Natural killer cell (primary cell): ENCODE data around the gene CFL1. TPM values are rescaled to one million over a fixed set of nuclear protein-coding genes. Genes with fewer than 3 reads are reported as not detected.

Source experiments
- ATAC-seq, 3 donors: fragments of 150-1000 bp in 2 of 3; fragments of 200-7000 bp in 1 of 3; cut with Tn5 transposase; 1 replicate in 1 of 3; 2 replicates in 2 of 3; pipeline ENCODE4 v1.10.0; 2021; ENCODE audit warnings: mild to moderate bottlenecking in 2 of 3, moderate library complexity in 2 of 3
- DNase-seq, 2 donors: peaks; one replicate each; pipeline versions ENCODE4 v3.0.0 to v3.0.0-alpha.2; 2013 to 2021; ENCODE audit warnings: mixed read lengths in 1 of 2
- H3K27ac ChIP-seq: one replicate; pipeline ENCODE4 v1.5.1; 2013; ENCODE audit warnings: mild to moderate bottlenecking, low read length
- H3K27me3 ChIP-seq: one replicate; pipeline ENCODE4 v1.6.1; 2013; ENCODE audit warnings: low read length; ENCODE audit not compliant: control insufficient read depth, insufficient read depth
- H3K36me3 ChIP-seq: one replicate; pipeline ENCODE4 v1.6.1; 2013; ENCODE audit warnings: low read length; ENCODE audit not compliant: control insufficient read depth, insufficient read depth
- H3K4me1 ChIP-seq: one replicate; pipeline ENCODE4 v1.6.1; 2013; ENCODE audit warnings: low read length; ENCODE audit not compliant: control insufficient read depth, insufficient read depth
- H3K4me3 ChIP-seq: one replicate; pipeline ENCODE4 v1.5.1; 2013; ENCODE audit warnings: low read length
- H3K9me3 ChIP-seq: one replicate; pipeline ENCODE4 v1.6.1; 2013; ENCODE audit warnings: low read length; ENCODE audit not compliant: control insufficient read depth, insufficient read depth
- H3K27ac Mint-ChIP-seq, 2 donors: one replicate each; pipeline ENCODE4 v1.8.0; 2022; ENCODE audit warnings: mild to moderate bottlenecking in 2 of 2, mixed read lengths in 2 of 2, moderate library complexity in 1 of 2
- H3K27me3 Mint-ChIP-seq, 2 donors: one replicate each; pipeline ENCODE4 v1.8.0; 2022; ENCODE audit warnings: low read depth in 2 of 2, mixed read lengths in 2 of 2
- H3K36me3 Mint-ChIP-seq: one replicate; pipeline ENCODE4 v1.8.0; 2022; ENCODE audit warnings: mixed read lengths
- H3K4me1 Mint-ChIP-seq, 2 donors: one replicate each; pipeline ENCODE4 v1.8.0; 2022; ENCODE audit warnings: mixed read lengths in 2 of 2
- H3K4me3 Mint-ChIP-seq: one replicate; pipeline ENCODE4 v1.8.0; 2022; ENCODE audit warnings: mild to moderate bottlenecking, moderate library complexity, mixed read lengths
- H3K9me3 Mint-ChIP-seq, 2 donors: one replicate each; pipeline ENCODE4 v1.8.0; 2022; ENCODE audit warnings: mixed read lengths in 2 of 2
- WGBS: methylation state at CpG from one replicate; pipeline ENCODE4 v1.1.7; 2013; ENCODE audit warnings: missing lambda C conversion rate; ENCODE audit not compliant: insufficient coverage; 5-methylcytosine and 5-hydroxymethylcytosine counted together
- intact Hi-C: fragments of 100-400 bp; cut with micrococcal nuclease; formaldehyde crosslinking; loops from one replicate; pipeline ENCODE4 v1.14.2; 2022
- total RNA-seq, 4 donors: library from RNA; stranded (reverse); fragments of 120-200 nt in 1 of 4; gene quantifications; one replicate each; pipeline versions ENCODE4 v1.2.3 to v1.2.4, GENCODE V29; 2013 to 2022
- TF ChIP-seq, protein P1 (sequence below): fragments of 200-600 bp; IDR thresholded peaks from one replicate; pipeline ENCODE4 v1.8.0; 2022; ENCODE audit warnings: antibody characterized with exemption

Gene CFL1
- total RNA-seq, 3 donors from 2014 or later (not counting 1 experiment from before 2014, with no cell fraction given), result 1,035 to 1,220 (median 1,095) TPM

DNA sequence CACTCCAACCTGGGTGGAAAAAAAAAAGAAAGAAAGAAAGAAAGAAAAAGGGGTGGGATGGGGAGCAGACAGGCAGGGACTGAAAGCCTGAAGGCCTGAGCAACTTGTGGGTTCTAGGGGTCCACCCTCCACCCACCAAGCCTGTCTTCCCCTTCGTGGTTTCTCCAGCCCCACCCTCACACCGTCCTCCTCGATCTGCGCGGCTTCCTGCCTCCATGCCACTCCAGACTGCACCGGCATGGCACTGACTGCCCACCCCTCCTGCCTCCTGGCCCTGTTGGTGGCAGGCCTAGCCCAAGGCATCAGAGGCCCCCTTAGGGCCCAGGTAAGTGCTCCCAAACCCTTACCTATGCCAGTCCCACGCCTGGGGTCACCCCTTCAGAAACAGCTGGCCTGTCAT lies 21.6 kb upstream of the CFL1 start, which contains the start of gene CTSW:
TSS of gene CTSW (plus strand) at position 221 of the 400 bp plus-strand sequence. CDS start at position 239, 18 bp downstream.
- H3K4me1 ChIP-seq, result peaks cover 74% of the 10 kb centered on the region
- no peaks in the 10 kb centered on the region for H3K9me3 ChIP-seq
- Mint-ChIP-seq H3K27me3 (no peaks in the 10 kb centered on the region), H3K4me1 (peaks cover 41 to 62% of the 10 kb centered on the region in 2 donors), H3K36me3 (no peaks in the 10 kb centered on the region), H3K4me3 (peak within 1 kb of the TSS; percentile 90), H3K9me3 (no peaks in the 10 kb centered on the region), H3K27ac (peak within 1 kb of the TSS; percentile 85 to 95)
- peaks cover 31% of the 10 kb centered on the region for H3K36me3 ChIP-seq
- DNase-seq, result peak; percentile 62 to 75
- intact Hi-C loops, result no loop called here
- WGBS, result 6% methylated on average over 7 of the region's 7 CpGs
- no peaks in the 10 kb centered on the region for H3K27me3 ChIP-seq
- TF ChIP-seq, protein P1, sequence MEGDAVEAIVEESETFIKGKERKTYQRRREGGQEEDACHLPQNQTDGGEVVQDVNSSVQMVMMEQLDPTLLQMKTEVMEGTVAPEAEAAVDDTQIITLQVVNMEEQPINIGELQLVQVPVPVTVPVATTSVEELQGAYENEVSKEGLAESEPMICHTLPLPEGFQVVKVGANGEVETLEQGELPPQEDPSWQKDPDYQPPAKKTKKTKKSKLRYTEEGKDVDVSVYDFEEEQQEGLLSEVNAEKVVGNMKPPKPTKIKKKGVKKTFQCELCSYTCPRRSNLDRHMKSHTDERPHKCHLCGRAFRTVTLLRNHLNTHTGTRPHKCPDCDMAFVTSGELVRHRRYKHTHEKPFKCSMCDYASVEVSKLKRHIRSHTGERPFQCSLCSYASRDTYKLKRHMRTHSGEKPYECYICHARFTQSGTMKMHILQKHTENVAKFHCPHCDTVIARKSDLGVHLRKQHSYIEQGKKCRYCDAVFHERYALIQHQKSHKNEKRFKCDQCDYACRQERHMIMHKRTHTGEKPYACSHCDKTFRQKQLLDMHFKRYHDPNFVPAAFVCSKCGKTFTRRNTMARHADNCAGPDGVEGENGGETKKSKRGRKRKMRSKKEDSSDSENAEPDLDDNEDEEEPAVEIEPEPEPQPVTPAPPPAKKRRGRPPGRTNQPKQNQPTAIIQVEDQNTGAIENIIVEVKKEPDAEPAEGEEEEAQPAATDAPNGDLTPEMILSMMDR, result no peak
- ATAC-seq, result peak; percentile 60 to 72 (median 71)
- H3K4me3 ChIP-seq, result peak within 1 kb of the TSS; percentile 81
- H3K27ac ChIP-seq, result peak within 1 kb of the TSS; percentile 82

DNA sequence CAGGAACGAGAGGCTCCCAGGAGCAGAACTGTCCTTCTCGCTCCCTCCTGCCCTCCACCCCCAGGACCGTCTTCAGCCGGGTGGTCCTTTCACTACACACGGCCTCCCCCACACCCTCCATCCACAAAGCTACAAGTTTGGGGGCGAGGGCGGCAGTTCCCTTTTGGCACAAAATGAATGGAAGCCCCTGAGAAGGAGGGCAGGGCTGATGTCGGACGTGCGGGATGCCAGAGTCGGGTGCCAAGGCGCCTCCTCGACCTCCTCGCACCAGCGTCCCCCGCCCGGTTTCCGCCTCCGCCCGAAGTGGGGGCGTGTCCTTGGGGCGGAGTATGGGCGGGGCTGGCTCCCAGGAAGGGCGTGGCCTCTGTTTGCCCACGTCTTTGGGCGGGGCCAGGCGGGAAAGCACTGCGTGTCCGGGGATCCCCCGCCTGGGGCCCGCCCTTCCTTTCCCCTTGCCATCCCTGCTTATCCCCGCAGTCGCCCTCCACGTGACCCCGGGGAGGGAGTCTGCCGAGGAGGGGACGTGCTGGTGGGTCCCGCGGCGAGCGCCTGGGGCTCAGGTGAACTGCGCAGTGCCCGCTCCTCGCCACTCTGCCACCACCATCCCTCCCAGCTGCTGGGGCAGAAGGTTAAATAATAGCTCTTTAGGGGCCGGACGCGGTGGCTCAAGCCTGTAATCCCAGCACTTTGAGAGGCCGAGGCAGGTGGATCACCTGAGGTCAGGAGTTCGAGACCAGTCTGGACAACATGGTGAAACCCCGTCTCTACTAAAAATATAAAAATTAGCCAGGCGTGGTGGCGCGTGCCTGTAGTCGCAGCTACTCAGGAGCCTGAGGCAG lies 15.6 kb upstream of the CFL1 start:
- H3K4me3 ChIP-seq, result peak overlapping the region; percentile 54
- H3K36me3 ChIP-seq, result no peaks in the 10 kb centered on the region
- intact Hi-C loops, result loop anchor here (2.0 kb wide), 1 partner anchor 15 kb away; the partner anchor contains the start of gene CFL1
- no peaks in the 10 kb centered on the region for H3K27me3 ChIP-seq
- H3K9me3 ChIP-seq, result no peaks in the 10 kb centered on the region
- H3K27ac ChIP-seq, result peak overlapping the region; percentile 93
- TF ChIP-seq, protein P1, result no peak
- H3K4me3 Mint-ChIP-seq, result peak overlapping the region; percentile 96
- WGBS, result 7% methylated on average over 53 of the region's 54 CpGs
- H3K9me3 Mint-ChIP-seq, result no peaks in the 10 kb centered on the region
- no peaks in the 10 kb centered on the region for H3K27me3 Mint-ChIP-seq
- ATAC-seq (peak; percentile 95 to 99 (median 95)), DNase-seq (peak; percentile 98 to 99)
- peaks cover 29 to 38% of the 10 kb centered on the region in 2 donors for H3K4me1 Mint-ChIP-seq
- H3K36me3 Mint-ChIP-seq, result no peaks in the 10 kb centered on the region
- peaks cover 52% of the 10 kb centered on the region for H3K4me1 ChIP-seq
- H3K27ac Mint-ChIP-seq, result peak overlapping the region; percentile 92 to 97

DNA sequence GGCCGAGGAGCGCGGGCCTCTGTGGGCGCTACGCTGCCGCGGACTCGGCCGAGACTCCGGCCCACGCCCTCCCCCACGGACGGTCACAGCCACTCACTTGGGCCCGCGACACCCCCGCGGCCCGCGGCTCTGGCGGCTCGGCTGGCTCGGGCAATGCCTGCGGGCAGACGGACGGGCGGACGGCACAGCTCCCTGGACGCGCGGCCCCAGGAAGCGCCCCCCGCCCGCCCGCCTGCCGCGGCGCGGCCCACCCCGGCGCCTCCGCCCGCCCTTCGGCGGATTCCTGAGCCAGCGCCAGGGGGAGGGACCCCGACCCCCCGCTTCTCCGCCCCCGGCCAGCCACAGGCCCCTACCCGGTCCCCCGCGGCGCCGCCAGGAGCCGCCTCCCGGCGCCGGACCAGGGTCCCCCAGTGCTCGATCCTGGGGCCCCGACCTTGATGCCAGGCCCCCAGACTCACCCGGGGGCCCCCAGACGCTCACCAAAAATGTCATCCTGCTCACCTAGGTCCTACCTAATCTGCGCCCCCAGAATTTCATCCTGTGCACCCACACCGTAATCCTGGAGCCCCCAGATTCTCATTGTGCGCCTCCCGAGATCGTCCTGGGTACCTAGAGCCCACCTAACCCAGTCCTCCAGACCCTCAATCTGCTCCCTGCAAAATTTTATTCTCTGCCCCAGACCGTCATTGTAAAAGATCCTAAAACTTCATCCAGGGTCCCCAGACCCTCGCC lies 14.8 kb upstream of the CFL1 start, which contains the start of gene EFEMP2:
TSS of gene EFEMP2 (minus strand) at position 215 of the 732 bp plus-strand sequence. CDS start 446 bp downstream, outside the sequence.
- Histone ChIP-seq H3K4me1 (peaks cover 45% of the 10 kb centered on the region), H3K9me3 (no peaks in the 10 kb centered on the region), H3K36me3 (no peaks in the 10 kb centered on the region), H3K4me3 (peak within 1 kb of the TSS; percentile 54), H3K27me3 (no peaks in the 10 kb centered on the region), H3K27ac (peak within 1 kb of the TSS; percentile 93)
- Mint-ChIP-seq H3K27me3 (no peaks in the 10 kb centered on the region), H3K4me1 (peaks cover 24 to 31% of the 10 kb centered on the region in 2 donors), H3K4me3 (peak within 1 kb of the TSS; percentile 96), H3K9me3 (no peaks in the 10 kb centered on the region), H3K36me3 (no peaks in the 10 kb centered on the region), H3K27ac (peak within 1 kb of the TSS; percentile 92 to 97)
- DNase-seq, result peak in 1 of 2 donors; percentile 33
- no peak for ATAC-seq
- WGBS, result 3% methylated on average over 68 of the region's 69 CpGs
- intact Hi-C loops, result loop anchor here (2.0 kb wide), 1 partner anchor 14 kb away; the partner anchor contains the start of gene CFL1
- TF ChIP-seq, protein P1, result no peak
